ENCODE results near the gene IDUA.

The IDUA gene

DNA sequence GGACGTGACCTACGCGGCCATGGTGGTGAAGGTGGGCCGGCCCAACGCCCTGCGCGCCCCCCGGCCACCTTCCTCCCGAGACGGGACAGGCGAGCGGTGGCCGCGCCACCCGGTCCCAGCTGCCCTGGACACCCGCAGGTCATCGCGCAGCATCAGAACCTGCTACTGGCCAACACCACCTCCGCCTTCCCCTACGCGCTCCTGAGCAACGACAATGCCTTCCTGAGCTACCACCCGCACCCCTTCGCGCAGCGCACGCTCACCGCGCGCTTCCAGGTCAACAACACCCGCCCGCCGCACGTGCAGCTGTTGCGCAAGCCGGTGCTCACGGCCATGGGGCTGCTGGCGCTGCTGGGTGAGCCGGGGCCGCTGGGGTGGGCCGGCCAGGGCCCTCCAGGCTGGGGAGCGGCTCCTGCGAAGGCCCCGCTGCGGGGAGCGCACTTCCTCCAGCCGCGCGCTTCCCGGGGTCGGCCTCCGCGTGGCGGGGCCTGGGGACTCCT lies 15.3 kb downstream of the IDUA start:
- no peak for DNase-seq (ENCODE audit: low read depth, low spot score)
- H3K4me1 ChIP-seq (ENCODE audit: insufficient read depth, insufficient read length), result peaks cover 14% of the 10 kb centered on the region
- H3K9ac ChIP-seq (ENCODE audit: insufficient read length, low read depth), result peak overlapping the region; percentile 11
- H3K4me3 ChIP-seq (ENCODE audit: insufficient read length, low read depth), result peak overlapping the region; percentile 43
- TF ChIP-seq ZNF274 (IDR thresholded peaks at IDR 0.05; ENCODE audit: low read depth, low read length) (no peak), YY1 (IDR thresholded peaks at IDR 0.05; ENCODE audit: insufficient read depth, insufficient read length) (no peak), SUZ12 (IDR thresholded peaks at IDR 0.05; ENCODE audit: extremely low read depth, insufficient read depth, insufficient read length) (no peak)
- H3K9me3 ChIP-seq (ENCODE audit: insufficient read depth, low read length), result no peaks in the 10 kb centered on the region
- peaks cover 94% of the 10 kb centered on the region for H3K27me3 ChIP-seq (ENCODE audit: insufficient read depth, insufficient read length)
- H3K36me3 ChIP-seq (ENCODE audit: insufficient read depth, insufficient read length, low read length), result no peaks in the 10 kb centered on the region

DNA sequence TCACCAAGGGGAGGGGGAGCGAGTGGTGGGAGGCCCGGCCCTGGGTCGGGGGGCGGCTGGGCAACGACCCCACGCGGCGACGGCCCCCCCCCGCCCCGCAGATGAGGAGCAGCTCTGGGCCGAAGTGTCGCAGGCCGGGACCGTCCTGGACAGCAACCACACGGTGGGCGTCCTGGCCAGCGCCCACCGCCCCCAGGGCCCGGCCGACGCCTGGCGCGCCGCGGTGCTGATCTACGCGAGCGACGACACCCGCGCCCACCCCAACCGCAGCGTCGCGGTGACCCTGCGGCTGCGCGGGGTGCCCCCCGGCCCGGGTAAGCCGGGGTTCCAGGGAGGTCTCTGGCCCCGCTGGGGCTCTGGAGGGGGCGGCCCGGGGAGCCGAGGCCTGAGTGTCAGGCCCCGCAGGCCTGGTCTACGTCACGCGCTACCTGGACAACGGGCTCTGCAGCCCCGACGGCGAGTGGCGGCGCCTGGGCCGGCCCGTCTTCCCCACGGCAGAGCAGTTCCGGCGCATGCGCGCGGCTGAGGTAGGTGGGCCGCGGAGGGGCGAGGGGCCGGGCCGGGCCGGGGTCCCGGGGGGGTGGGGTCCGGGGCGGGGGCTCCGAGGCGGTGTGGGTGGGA lies 15.9 kb downstream of the IDUA start:
- Histone ChIP-seq H3K36me3 (ENCODE audit: insufficient read depth, insufficient read length, low read length) (no peaks in the 10 kb centered on the region), H3K27me3 (ENCODE audit: insufficient read depth, insufficient read length) (peaks cover 94% of the 10 kb centered on the region), H3K4me1 (ENCODE audit: insufficient read depth, insufficient read length) (peaks cover 14% of the 10 kb centered on the region), H3K9me3 (ENCODE audit: insufficient read depth, low read length) (no peaks in the 10 kb centered on the region), H3K9ac (ENCODE audit: insufficient read length, low read depth) (peak overlapping the region; percentile 61), H3K4me3 (ENCODE audit: insufficient read length, low read depth) (peak overlapping the region; percentile 43)
- no peak for TF ChIP-seq YY1 (IDR thresholded peaks at IDR 0.05; ENCODE audit: insufficient read depth, insufficient read length)
- no peak for TF ChIP-seq SUZ12 (IDR thresholded peaks at IDR 0.05; ENCODE audit: extremely low read depth, insufficient read depth, insufficient read length)
- TF ChIP-seq ZNF274 (IDR thresholded peaks at IDR 0.05; ENCODE audit: low read depth, low read length), result no peak
- no peak for DNase-seq (ENCODE audit: low read depth, low spot score)

DNA sequence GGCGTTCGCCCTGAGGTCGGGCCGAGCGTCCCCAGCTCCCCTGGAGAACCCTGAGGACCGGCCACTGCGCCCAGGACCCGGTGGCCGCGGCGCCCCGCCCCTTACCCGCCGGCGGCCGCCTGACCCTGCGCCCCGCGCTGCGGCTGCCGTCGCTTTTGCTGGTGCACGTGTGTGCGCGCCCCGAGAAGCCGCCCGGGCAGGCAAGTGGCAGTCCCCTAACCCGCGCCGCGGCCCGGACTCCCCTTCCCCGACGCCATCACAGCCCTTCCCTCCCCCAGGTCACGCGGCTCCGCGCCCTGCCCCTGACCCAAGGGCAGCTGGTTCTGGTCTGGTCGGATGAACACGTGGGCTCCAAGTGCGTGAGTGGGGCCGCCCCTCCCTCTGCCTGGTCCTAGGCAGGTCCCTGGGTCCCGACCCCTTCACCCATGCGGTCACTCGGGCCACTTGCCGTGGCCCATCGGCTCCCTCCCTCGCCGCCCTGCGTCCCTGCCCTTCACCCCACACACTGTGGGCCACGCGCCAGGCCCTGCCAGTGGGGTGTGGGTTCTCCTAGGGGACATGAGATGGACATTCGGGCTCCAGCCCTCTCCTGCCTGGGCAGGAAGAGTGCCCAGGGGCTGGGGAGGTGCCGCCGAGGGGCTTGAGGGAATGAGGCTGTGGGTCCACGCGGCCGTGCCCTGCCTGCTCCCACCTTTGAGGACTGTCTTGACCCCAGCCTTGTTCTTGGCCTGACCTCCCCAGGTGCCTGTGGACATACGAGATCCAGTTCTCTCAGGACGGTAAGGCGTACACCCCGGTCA lies 16.6 kb downstream of the IDUA start:
- H3K4me1 ChIP-seq (ENCODE audit: insufficient read depth, insufficient read length), result peaks cover 9% of the 10 kb centered on the region
- no peaks in the 10 kb centered on the region for H3K9me3 ChIP-seq (ENCODE audit: insufficient read depth, low read length)
- peak overlapping the region; percentile 24 for H3K4me3 ChIP-seq (ENCODE audit: insufficient read length, low read depth)
- no peaks in the 10 kb centered on the region for H3K36me3 ChIP-seq (ENCODE audit: insufficient read depth, insufficient read length, low read length)
- TF ChIP-seq YY1 (IDR thresholded peaks at IDR 0.05; ENCODE audit: insufficient read depth, insufficient read length) (no peak), SUZ12 (IDR thresholded peaks at IDR 0.05; ENCODE audit: extremely low read depth, insufficient read depth, insufficient read length) (no peak), ZNF274 (IDR thresholded peaks at IDR 0.05; ENCODE audit: low read depth, low read length) (no peak)
- DNase-seq (ENCODE audit: low read depth, low spot score), result no peak
- H3K9ac ChIP-seq (ENCODE audit: insufficient read length, low read depth), result peak overlapping the region; percentile 61
- peaks cover 94% of the 10 kb centered on the region for H3K27me3 ChIP-seq (ENCODE audit: insufficient read depth, insufficient read length)

DNA sequence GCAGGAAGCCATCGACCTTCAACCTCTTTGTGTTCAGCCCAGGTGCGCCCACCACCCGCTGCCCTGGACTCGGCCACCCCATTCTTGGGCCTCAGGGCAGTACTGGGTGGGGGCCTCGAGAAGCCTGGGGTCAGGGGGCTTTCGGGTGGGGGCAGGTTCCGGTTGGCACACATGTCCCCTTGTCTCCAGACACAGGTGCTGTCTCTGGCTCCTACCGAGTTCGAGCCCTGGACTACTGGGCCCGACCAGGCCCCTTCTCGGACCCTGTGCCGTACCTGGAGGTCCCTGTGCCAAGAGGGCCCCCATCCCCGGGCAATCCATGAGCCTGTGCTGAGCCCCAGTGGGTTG lies 17.2 kb downstream of the IDUA start:
- H3K36me3 ChIP-seq (ENCODE audit: insufficient read depth, insufficient read length, low read length), result no peaks in the 10 kb centered on the region
- H3K9me3 ChIP-seq (ENCODE audit: insufficient read depth, low read length), result no peaks in the 10 kb centered on the region
- no peak for DNase-seq (ENCODE audit: low read depth, low spot score)
- no peak overlapping the region for H3K9ac ChIP-seq (ENCODE audit: insufficient read length, low read depth)
- TF ChIP-seq YY1 (IDR thresholded peaks at IDR 0.05; ENCODE audit: insufficient read depth, insufficient read length) (no peak), SUZ12 (IDR thresholded peaks at IDR 0.05; ENCODE audit: extremely low read depth, insufficient read depth, insufficient read length) (no peak), ZNF274 (IDR thresholded peaks at IDR 0.05; ENCODE audit: low read depth, low read length) (no peak)
- H3K27me3 ChIP-seq (ENCODE audit: insufficient read depth, insufficient read length), result peaks cover 96% of the 10 kb centered on the region
- H3K4me3 ChIP-seq (ENCODE audit: insufficient read length, low read depth), result no peak overlapping the region
- H3K4me1 ChIP-seq (ENCODE audit: insufficient read depth, insufficient read length), result peaks cover 14% of the 10 kb centered on the region

DNA sequence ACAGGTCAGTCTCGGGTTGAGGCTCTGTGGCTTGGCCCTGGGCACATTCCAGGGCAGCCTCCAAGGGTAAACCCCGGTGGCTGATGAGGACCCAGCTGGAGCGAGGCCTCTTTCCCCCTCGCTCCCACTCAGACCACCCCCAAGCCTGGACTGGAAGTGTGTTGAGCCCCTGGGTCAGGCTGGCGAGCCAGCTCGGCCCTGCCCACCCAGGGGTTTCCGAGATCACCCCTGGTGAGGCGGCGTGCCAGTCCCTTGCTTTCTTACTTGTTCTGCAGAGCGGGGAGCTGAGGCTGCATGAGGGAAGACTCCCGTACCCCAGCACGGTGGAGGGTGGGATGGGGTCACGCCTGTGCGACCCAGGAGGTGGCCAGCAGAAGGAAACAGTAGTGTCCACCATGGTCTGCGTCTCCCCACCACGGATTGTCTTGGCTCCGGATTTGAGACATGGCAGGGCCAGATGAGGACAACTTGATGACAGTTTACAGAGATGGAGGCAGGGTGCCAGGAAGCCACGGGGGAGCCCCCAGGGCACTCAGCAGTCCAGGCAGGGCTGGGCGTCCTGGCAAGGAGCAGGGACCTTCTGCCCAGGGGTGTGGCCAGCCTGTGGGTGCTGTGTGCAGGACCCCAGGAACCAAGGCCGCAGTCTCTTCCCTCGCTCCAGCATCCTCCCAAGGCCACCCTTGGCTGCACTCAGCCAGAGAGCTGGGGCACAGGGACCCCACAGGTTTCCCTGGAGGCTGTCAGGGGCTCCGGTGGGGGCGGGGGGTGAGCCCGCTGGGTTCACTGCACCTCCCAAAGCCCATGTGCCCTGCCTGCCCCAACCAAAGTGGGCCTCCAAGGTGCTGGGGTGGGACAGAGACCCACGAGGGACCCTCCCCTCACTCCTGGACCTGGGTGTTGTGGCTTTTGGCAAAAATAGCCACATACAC lies 18.0 kb downstream of the IDUA start:
- no peak for DNase-seq (ENCODE audit: low read depth, low spot score)
- TF ChIP-seq ZNF274 (IDR thresholded peaks at IDR 0.05; ENCODE audit: low read depth, low read length) (no peak), YY1 (IDR thresholded peaks at IDR 0.05; ENCODE audit: insufficient read depth, insufficient read length) (no peak), SUZ12 (IDR thresholded peaks at IDR 0.05; ENCODE audit: extremely low read depth, insufficient read depth, insufficient read length) (no peak)
- Histone ChIP-seq H3K36me3 (ENCODE audit: insufficient read depth, insufficient read length, low read length) (no peaks in the 10 kb centered on the region), H3K9ac (ENCODE audit: insufficient read length, low read depth) (no peak overlapping the region), H3K4me1 (ENCODE audit: insufficient read depth, insufficient read length) (peaks cover 15% of the 10 kb centered on the region), H3K9me3 (ENCODE audit: insufficient read depth, low read length) (no peaks in the 10 kb centered on the region), H3K4me3 (ENCODE audit: insufficient read length, low read depth) (no peak overlapping the region), H3K27me3 (ENCODE audit: insufficient read depth, insufficient read length) (peaks cover 94% of the 10 kb centered on the region)

DNA sequence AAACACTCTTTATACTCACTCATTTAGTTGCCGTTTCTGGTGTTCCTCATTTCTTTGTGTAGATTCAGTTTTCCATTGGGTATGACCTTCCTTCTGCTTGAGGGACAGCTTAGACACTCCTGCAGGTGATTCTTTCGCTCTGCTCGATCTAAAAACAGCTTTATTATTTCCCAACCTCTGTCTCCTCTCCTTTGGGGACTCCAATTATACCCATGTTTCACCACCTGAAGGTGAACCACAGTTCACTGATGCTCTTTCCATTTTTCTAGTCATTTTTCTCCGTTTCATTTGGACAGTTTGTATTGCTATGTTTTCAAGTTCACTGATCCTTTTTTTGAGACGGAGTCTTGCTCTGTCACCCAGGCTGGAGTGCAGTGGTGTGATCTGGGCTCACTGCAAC lies 20.0 kb downstream of the IDUA start:
- Histone ChIP-seq H3K9me3 (ENCODE audit: insufficient read depth, low read length) (no peaks in the 10 kb centered on the region), H3K4me3 (ENCODE audit: insufficient read length, low read depth) (no peak overlapping the region), H3K9ac (ENCODE audit: insufficient read length, low read depth) (no peak overlapping the region), H3K27me3 (ENCODE audit: insufficient read depth, insufficient read length) (peaks cover 87% of the 10 kb centered on the region), H3K4me1 (ENCODE audit: insufficient read depth, insufficient read length) (peaks cover 21% of the 10 kb centered on the region), H3K36me3 (ENCODE audit: insufficient read depth, insufficient read length, low read length) (no peaks in the 10 kb centered on the region)
- DNase-seq (ENCODE audit: low read depth, low spot score), result no peak
- TF ChIP-seq SUZ12 (IDR thresholded peaks at IDR 0.05; ENCODE audit: extremely low read depth, insufficient read depth, insufficient read length) (no peak), ZNF274 (IDR thresholded peaks at IDR 0.05; ENCODE audit: low read depth, low read length) (no peak), YY1 (IDR thresholded peaks at IDR 0.05; ENCODE audit: insufficient read depth, insufficient read length) (no peak)

Data from NT2/D1 (cell line).